Measurements from ENCODE around the gene HSD17B7.

Gene HSD17B7

GRCh38 chr1:162755306-162755705, 35.2 kb upstream of the HSD17B7 start:
- TF ChIP-seq ZNF8 (CRISPR knock-in tag; IDR thresholded peaks at IDR 0.05): no peak
- no peak for TF ChIP-seq ISL1 (CRISPR knock-in tag; IDR thresholded peaks at IDR 0.05)
- no peak for TF ChIP-seq BACH2 (CRISPR knock-in tag; IDR thresholded peaks at IDR 0.05; ENCODE audit: borderline replicate concordance)
- no peak for TF ChIP-seq GLIS3 (CRISPR knock-in tag; IDR thresholded peaks at IDR 0.05)
- no peak for TF ChIP-seq ARNTL (CRISPR knock-in tag; IDR thresholded peaks at IDR 0.05; ENCODE audit: borderline replicate concordance, low read depth)
- ATAC-seq: no peak; the same call in 2 of the 3 replicates

- peak; percentile 68 for ATAC-seq
Measured at GRCh38 chr1:162756523-162756922, 34.0 kb upstream of the HSD17B7 start.

GRCh38 chr1:162757476-162757875, 33.0 kb upstream of the HSD17B7 start:
- no peak for ATAC-seq
- TF ChIP-seq TCF4 (CRISPR knock-in tag; IDR thresholded peaks at IDR 0.05; ENCODE audit: borderline replicate concordance) (no peak), TOX (CRISPR knock-in tag; IDR thresholded peaks at IDR 0.05; ENCODE audit: borderline replicate concordance) (no peak), ZNF70 (CRISPR knock-in tag; IDR thresholded peaks at IDR 0.05) (no peak), TSHZ2 (CRISPR knock-in tag; IDR thresholded peaks at IDR 0.05) (no peak)

More at GRCh38 chr1:162756523-162756922, 34.0 kb upstream of the HSD17B7 start:
- TF ChIP-seq CSDC2 (CRISPR knock-in tag; IDR thresholded peaks at IDR 0.05) (no peak), ZNF70 (CRISPR knock-in tag; IDR thresholded peaks at IDR 0.05) (no peak), ZNF8 (CRISPR knock-in tag; IDR thresholded peaks at IDR 0.05) (no peak), TSHZ2 (CRISPR knock-in tag; IDR thresholded peaks at IDR 0.05) (no peak), OSR1 (CRISPR knock-in tag; IDR thresholded peaks at IDR 0.05) (peak; percentile 81; the same call in 1 of the 2 replicates), ZC3H10 (CRISPR knock-in tag; IDR thresholded peaks at IDR 0.05) (peak; percentile 61; the same call in 1 of the 2 replicates), BACH2 (CRISPR knock-in tag; IDR thresholded peaks at IDR 0.05; ENCODE audit: borderline replicate concordance) (no peak), GLIS3 (CRISPR knock-in tag; IDR thresholded peaks at IDR 0.05) (no peak), ESRRG (CRISPR knock-in tag; IDR thresholded peaks at IDR 0.05) (no peak), PPARA (CRISPR knock-in tag; IDR thresholded peaks at IDR 0.05; ENCODE audit: borderline replicate concordance) (no peak)

- ATAC-seq: no peak
- TF ChIP-seq BACH2 (CRISPR knock-in tag; IDR thresholded peaks at IDR 0.05; ENCODE audit: borderline replicate concordance) (no peak), CREB5 (CRISPR knock-in tag; IDR thresholded peaks at IDR 0.05; ENCODE audit: low read depth) (no peak), ARNTL (CRISPR knock-in tag; IDR thresholded peaks at IDR 0.05; ENCODE audit: borderline replicate concordance, low read depth) (no peak), ESRRG (CRISPR knock-in tag; IDR thresholded peaks at IDR 0.05) (no peak), ZFP3 (CRISPR knock-in tag; IDR thresholded peaks at IDR 0.05) (no peak), PPARA (CRISPR knock-in tag; IDR thresholded peaks at IDR 0.05; ENCODE audit: borderline replicate concordance) (no peak), TCF4 (CRISPR knock-in tag; IDR thresholded peaks at IDR 0.05; ENCODE audit: borderline replicate concordance) (no peak), CSDC2 (CRISPR knock-in tag; IDR thresholded peaks at IDR 0.05) (no peak), PATZ1 (CRISPR knock-in tag; IDR thresholded peaks at IDR 0.05; ENCODE audit: borderline replicate concordance) (no peak), ZNF70 (CRISPR knock-in tag; IDR thresholded peaks at IDR 0.05) (no peak), ZC3H10 (CRISPR knock-in tag; IDR thresholded peaks at IDR 0.05) (no peak), ZNF8 (CRISPR knock-in tag; IDR thresholded peaks at IDR 0.05) (no peak)
Measured at GRCh38 chr1:162765788-162766187, 24.7 kb upstream of the HSD17B7 start.

All from SK-N-SH treated with all-trans-retinoic acid at 6 μM for 48 hours (cell line).